Measurements from ENCODE around the gene DST.

Gene DST

DNA sequence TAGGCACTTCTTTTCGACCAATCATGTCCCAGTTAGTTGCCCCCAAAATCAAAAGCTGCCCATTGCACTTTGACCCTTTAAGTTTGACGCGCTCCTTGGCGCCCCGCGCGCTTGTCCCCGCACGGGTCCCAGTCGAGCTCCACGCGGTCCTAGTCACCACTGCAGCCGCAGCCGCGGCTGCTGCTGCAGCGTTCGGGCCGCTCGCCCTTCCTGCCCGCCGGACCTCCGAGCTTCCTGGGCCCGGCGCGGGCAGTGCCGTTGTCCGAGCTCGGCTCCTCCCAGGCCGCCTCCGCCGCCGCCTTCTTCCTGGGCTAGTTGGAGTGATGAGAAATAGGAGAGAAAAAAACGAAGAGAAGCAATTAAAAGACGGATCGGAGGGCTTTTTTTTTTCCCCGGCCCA lies 209.6 kb downstream of the DST start:
- DNase-seq (ENCODE audit: low read depth in 2 of 2), result no peak

DNA sequence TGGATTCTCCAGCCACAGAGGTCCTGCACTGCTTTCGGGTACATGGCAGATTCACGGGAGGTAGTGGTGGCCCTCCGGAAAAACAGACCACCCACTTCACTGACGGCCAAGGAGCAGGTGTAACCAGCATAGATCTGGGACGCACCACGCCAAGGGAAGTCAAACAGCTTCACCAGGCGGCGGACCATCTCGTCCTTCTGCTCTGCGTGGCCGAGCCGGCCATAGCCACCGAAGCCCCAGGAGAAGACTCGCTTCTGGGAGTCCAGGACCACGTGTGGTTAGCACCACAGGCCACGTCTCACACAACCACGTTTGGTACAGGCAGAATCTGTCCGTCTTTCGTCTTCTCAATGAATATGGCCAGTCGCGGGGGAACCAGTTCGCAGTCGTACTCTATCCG lies 210.5 kb downstream of the DST start:
- no peak for DNase-seq (ENCODE audit: low read depth in 2 of 2)

DNA sequence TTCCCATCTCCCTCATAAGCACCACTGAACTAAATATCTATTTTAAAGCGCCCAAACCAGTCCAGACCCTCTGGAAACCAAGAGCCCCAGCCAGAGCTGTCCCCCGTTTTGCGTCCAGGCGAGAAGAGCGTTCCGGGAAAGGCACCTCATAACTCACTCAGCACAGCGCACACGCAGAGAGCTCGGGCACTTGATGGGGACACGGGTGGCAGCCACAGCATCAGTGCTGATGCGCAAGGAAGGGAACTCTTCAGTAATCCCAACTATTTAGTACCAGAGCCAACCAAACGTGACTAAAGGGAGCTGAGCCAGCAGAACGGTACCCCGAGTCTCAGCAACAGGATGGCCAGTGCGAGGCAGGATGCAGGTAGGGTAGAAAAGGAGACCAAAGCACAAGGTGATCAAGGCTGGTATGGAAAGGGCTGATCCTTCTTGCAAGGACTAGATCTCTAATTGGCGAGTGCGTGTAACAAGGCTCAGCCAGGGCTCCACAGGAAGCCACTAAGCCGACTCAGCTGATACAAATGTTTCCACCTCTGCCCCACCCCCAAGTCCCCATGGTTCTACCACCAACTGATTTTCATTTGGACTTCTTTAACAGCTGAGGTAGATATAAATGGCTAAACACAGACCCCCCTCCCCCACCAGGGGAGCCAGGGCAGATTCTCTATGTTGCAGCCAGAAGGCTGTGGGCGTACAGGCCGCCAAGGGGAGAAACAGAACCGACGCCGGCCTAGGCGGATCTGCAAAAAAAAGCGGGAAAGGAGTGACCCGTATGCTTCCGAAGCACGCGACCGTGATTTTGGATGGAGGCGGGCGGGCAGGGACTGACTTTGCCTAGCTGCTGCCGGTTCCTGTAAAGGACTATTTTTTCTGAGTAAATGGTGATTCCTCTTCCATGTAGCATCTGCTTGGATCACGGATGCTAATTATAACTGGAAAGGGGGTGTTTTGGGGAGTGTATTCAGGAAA lies 211.8 kb downstream of the DST start:
- no peak for DNase-seq (ENCODE audit: low read depth in 2 of 2)

DNA sequence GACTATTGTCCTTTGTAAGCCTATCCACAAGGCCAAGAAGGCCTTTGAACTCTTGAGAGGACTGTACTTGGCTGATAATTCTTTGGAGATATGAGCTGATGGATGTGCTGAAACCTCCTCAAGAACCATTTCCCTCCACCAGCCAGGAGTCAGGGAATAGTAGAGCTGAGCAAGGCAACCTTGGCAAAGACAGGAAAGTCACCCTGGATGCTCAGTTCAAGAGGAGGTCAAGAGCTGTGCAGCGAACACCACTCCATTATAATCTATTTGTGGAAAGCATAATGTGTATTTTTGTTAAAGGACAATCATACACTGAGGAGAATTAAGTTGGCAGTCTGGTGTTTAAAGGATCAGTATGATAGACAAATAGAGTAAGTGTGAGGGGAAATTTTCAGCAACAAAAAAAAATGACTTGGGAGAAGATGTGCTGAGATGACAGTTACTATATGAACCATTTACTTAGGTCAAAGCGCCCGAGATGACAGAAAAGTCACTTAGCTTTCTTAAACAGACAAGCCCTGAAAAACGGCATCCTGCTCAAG lies 218.1 kb downstream of the DST start:
- DNase-seq (ENCODE audit: low read depth in 2 of 2), result no peak

DNA sequence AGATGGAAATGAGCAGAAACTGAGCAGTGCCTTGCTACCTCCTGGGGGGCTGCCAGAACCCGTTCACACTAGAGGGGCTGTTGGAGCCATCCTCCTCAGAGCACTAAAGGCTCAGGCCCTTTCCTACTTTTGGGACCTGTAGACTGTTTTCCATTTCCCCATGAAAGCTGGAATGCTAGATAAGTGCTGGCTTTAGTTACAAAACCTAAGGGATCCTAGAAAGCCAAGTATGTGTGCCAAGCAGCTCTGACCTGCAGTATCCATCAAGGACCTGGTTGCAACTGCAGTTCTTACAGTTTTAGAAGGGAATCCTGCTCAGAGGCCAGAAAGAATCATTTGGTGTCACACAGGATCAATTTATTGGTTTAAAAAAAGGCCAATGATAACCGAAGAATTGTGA lies 218.6 kb downstream of the DST start:
- DNase-seq (ENCODE audit: low read depth in 2 of 2), result no peak

DNA sequence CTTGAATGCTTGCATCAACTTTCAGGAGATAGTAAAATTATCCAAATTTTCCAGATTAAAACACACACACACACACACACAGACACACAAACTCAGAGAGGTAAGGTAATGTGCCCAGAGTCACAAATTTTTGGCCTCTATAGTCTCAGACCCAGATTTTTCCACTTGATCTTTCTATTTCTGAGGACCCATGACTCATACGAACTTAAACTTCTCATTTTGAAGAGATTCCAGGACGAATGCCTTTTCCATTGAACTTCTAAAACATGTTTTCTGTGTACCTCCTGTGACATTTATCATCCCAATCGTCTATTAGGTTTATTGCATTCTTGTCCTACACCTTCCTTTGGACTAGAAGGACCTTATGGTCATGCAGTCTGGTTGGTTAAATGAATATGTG lies 222.4 kb downstream of the DST start:
- DNase-seq (ENCODE audit: low read depth in 2 of 2), result no peak

DNA sequence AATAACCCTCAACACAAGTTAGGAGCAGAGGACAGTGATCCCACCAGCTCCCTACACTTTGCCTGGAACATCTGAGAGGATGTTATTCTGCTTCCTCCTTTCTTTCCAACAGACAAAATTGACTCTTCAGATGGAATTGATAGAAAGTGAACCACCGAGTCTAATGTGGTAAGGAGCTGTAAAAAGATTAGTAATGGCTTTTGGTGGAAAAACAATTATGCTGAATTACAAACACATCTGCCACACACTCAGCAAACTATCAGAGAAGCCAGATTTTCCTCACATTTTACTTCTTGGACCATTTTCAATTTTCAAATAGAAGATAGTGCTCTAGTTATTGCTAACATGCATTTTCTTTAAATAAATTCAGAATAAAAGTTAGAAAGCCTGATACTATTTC lies 223.5 kb downstream of the DST start:
- no peak for DNase-seq (ENCODE audit: low read depth in 2 of 2)

DNA sequence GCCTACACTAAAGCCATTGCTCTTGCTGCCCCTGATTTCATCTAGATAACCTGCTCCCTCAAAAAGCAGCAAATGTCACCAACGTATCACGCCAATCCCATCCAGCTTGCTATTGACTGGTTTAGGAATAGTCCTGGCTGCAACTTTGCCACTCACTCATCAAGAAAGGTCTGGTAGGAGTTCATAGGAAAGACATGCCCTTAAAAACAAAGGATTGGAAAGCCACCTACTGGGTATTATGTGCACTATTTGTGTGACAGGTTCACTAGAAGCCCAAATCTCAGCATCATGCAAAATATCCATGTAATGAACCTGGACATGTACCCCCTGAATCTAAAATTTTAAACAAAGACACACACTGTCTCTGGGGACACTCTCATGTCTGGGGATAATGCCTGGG lies 224.9 kb downstream of the DST start:
- no peak for DNase-seq (ENCODE audit: low read depth in 2 of 2)

DNA sequence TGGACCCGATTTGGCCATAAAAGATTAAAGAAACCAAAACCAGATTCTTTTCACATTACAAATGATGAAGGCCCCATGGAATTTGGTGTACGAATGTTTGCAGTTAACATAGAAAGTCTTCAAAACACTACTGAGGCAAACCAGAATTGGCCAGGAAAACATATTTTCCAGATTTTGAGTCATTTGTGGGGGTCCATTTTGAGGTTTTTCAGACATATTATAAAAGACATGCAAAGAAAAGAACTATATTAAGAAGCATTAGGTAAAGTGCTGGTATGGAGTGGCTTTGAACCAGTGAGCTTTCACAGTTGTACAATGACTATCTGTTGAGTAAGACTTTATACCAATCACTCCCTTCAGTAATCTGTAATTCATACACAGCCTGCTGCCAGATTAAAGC lies 226.4 kb downstream of the DST start:
- no peak for DNase-seq (ENCODE audit: low read depth in 2 of 2)

DNA sequence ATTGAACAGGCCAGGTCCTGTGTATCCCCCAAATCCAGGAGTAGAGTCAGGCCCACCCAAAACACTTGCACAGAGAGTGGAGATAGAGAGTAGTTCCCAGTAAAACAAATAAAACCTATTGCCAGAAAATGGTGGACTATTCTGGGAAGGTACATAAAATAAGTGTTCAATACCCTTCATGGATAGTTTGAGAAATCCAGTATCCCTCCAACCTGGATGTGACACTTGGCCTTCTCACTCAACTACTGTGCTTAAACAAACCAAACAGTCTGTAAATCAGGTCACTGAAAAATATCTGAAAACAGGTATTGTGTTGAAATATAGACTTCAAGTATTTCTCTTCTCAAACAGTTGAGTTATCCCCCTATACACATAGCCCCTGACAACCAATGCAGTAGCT lies 233.7 kb downstream of the DST start:
- DNase-seq (ENCODE audit: low read depth in 2 of 2), result no peak

Data from stimulated activated CD4-positive, alpha-beta T cell treated with anti-CD3 and anti-CD28 coated beads, Interleukin-1b, Interleukin-23, amount 100 ng/mL, for 4 hours (primary cell).